ENCODE measurements around the gene ITPRIP. TPM values are rescaled to one million over a fixed set of nuclear protein-coding genes. Genes with fewer than 3 reads are reported as not detected.

The ITPRIP gene
- total RNA-seq, 1 experiment from 2014 or later = 22.5 TPM

GRCh38 chr10:104329735-104330134, 8.5 kb downstream of the ITPRIP start:
- no peaks in the 10 kb centered on the region for H3K9me3 ChIP-seq (ENCODE audit: control insufficient read depth, low read depth, low read length)
- H2AK5ac ChIP-seq (ENCODE audit: insufficient read length, low read length) = peak overlapping the region; percentile 4
- H2BK20ac ChIP-seq (ENCODE audit: low read depth, low read length, poor library complexity, severe bottlenecking) = no peak overlapping the region
- H4K20me1 ChIP-seq (ENCODE audit: control insufficient read depth, insufficient read depth, insufficient read length) = peaks cover 3% of the 10 kb centered on the region
- no peak overlapping the region for H2BK15ac ChIP-seq (ENCODE audit: low read depth, low read length)
- no peak overlapping the region for H2BK5ac ChIP-seq (ENCODE audit: insufficient read length, low read length)
- H3K4me2 ChIP-seq (ENCODE audit: insufficient read depth, insufficient read length, low read length) = no peak overlapping the region
- H3K9me3 Mint-ChIP-seq = no peaks in the 10 kb centered on the region
- TF ChIP-seq CTCF (conservative IDR thresholded peaks at IDR 0.05) = no peak
- H3K27ac Mint-ChIP-seq = peak overlapping the region in 2 of 3 experiments; percentile 61 to 85; a peak in 2 of 7 replicates
- H3K23me2 ChIP-seq (ENCODE audit: insufficient read length, low read depth, low read length, poor library complexity, severe bottlenecking) = peaks cover 4% of the 10 kb centered on the region
- H3K4me1 Mint-ChIP-seq = peaks cover 84 to 89% of the 10 kb centered on the region in 2 experiments
- H3K27me3 Mint-ChIP-seq (ENCODE audit: low read depth) = no peaks in the 10 kb centered on the region
- H3K36me3 Mint-ChIP-seq (ENCODE audit: insufficient read depth in 1 of 3, low read depth in 3 of 3) = peaks cover 7 to 20% (median 20%) of the 10 kb centered on the region in 3 experiments
- no peak overlapping the region for H4K91ac ChIP-seq (ENCODE audit: insufficient read length, low read depth, low read length)
- no peaks in the 10 kb centered on the region for H3K27me3 ChIP-seq (ENCODE audit: insufficient read depth, low read length)
- peak overlapping the region; percentile 0 for H4K5ac ChIP-seq (ENCODE audit: insufficient read length, low read depth, low read length)
- peaks cover 29% of the 10 kb centered on the region; the same call in 1 of the 2 replicates for H3K79me2 ChIP-seq (ENCODE audit: insufficient read depth, low read length)
- no peak overlapping the region for H2AFZ ChIP-seq (ENCODE audit: low read length)
- H2BK120ac ChIP-seq (ENCODE audit: low read depth, low read length, poor library complexity, severe bottlenecking) = no peak overlapping the region
- H3K4me1 ChIP-seq (ENCODE audit: insufficient read depth, low read length) = peaks cover 39% of the 10 kb centered on the region; the same call in 1 of the 2 replicates
- H2BK12ac ChIP-seq (ENCODE audit: insufficient read length, low read depth, low read length) = no peak overlapping the region
- WGBS (ENCODE audit: extremely low coverage, insufficient read length, low lambda C conversion rate) = no CpG with 5 or more reads among the region's 3 CpGs
- no peak overlapping the region for H3K4me3 Mint-ChIP-seq
- no peak overlapping the region for H3K27ac ChIP-seq (ENCODE audit: insufficient read length, low read depth, low read length)
- H3K56ac ChIP-seq (ENCODE audit: insufficient read length, low read depth, low read length) = no peak overlapping the region
- H3K79me1 ChIP-seq (ENCODE audit: insufficient read depth, low read depth, low read length, poor library complexity, severe bottlenecking) = no peaks in the 10 kb centered on the region
- H3K9ac ChIP-seq (ENCODE audit: extremely low read depth, insufficient read length, low read length) = no peak overlapping the region
- no peak overlapping the region for H3T11ph ChIP-seq (ENCODE audit: low read length)
- H3K4ac ChIP-seq (ENCODE audit: low read depth, low read length) = no peak overlapping the region
- DNase-seq = no peak
- no peak overlapping the region for H3K23ac ChIP-seq (ENCODE audit: insufficient read length, low read depth, low read length)
- H3K14ac ChIP-seq (ENCODE audit: insufficient read depth, low read length) = no peak overlapping the region
- no peak overlapping the region for H4K8ac ChIP-seq (replicated peaks; ENCODE audit: insufficient read length, low read depth, low read length)
- H3K18ac ChIP-seq (ENCODE audit: insufficient read length, low read depth, low read length) = no peak overlapping the region
